GM12865 (cell line): ENCODE data around the gene VPS37D.

Experiments
- DNase-seq: peaks from one replicate; pipeline ENCODE4 v3.0.0; 2010; ENCODE audit warnings: low read depth
- H3K4me3 ChIP-seq: 2 replicates; pipeline ENCODE4 v1.5.1; 2011; ENCODE audit warnings: mild to moderate bottlenecking, low read depth, low read length, control low read depth
- CTCF ChIP-seq: IDR thresholded peaks from 2 replicates; pipeline ENCODE4 v1.5.1; 2011; ENCODE audit warnings: low read length, control low read depth, low read depth, inconsistent platforms; ENCODE audit not compliant: insufficient read depth; ENCODE audit errors: missing control alignments

Gene VPS37D

GRCh38 chr7:73633844-73634243 lies 33.8 kb upstream of the VPS37D start:
- H3K4me3 ChIP-seq, result no peak overlapping the region
- TF ChIP-seq CTCF, result no peak
- no peak for DNase-seq

- no peak for DNase-seq
- TF ChIP-seq CTCF, result no peak
- H3K4me3 ChIP-seq, result no peak overlapping the region
These were observed 32.0 kb upstream of the VPS37D start for GRCh38 chr7:73635428-73636200.

GRCh38 chr7:73638911-73639310 lies 28.7 kb upstream of the VPS37D start:
- no peak for TF ChIP-seq CTCF
- no peak overlapping the region for H3K4me3 ChIP-seq
- DNase-seq, result no peak

- TF ChIP-seq CTCF, result no peak
- no peak overlapping the region for H3K4me3 ChIP-seq
- no peak for DNase-seq
These were observed 24.8 kb upstream of the VPS37D start for GRCh38 chr7:73642834-73643233.

- no peak overlapping the region for H3K4me3 ChIP-seq
- no peak for DNase-seq
- TF ChIP-seq CTCF, result no peak
These were observed 22.8 kb upstream of the VPS37D start for GRCh38 chr7:73644688-73645286.

- DNase-seq, result no peak
- TF ChIP-seq CTCF, result no peak
These were observed 21.9 kb upstream of the VPS37D start for GRCh38 chr7:73645643-73646174.

More at GRCh38 chr7:73645643-73646174, 21.9 kb upstream of the VPS37D start:
- no peak overlapping the region for H3K4me3 ChIP-seq
